B cell (primary cell): ENCODE measurements around the gene RAC2.

Experiments used
- CTCF ChIP-seq: fragments of 200-600 bp; IDR thresholded peaks from one replicate; pipeline ENCODE4 v1.8.0; 2022; ENCODE audit warnings: antibody characterized with exemption, mild to moderate bottlenecking
- EZH2 ChIP-seq: IDR thresholded peaks from 2 replicates; pipeline ENCODE4 v1.6.1; 2012; ENCODE audit warnings: borderline replicate concordance, low read depth, mild to moderate bottlenecking, moderate library complexity, low read length; ENCODE audit not compliant: insufficient read depth, poor library complexity, severe bottlenecking

GRCh38 chr22:37213941-37214730 is 29.9 kb downstream of the RAC2 start:
- TF ChIP-seq CTCF (no peak), EZH2 (no peak)
